Neural cell (in vitro differentiated cells): ENCODE measurements around the gene PRMT3. TPM values are rescaled to one million over a fixed set of nuclear protein-coding genes. Genes with fewer than 3 reads are reported as not detected.

Experiments
- H2AFZ ChIP-seq: fragments of 200-600, 300-800 bp; sonication (generic), shearing (Covaris generic); 2 replicates; pipeline ENCODE4 v1.6.0; 2014; ENCODE audit warnings: low read depth, mild to moderate bottlenecking, antibody characterized with exemption, low read length, moderate library complexity
- H3F3A ChIP-seq: fragments of 200-600 bp; shearing (Covaris generic); 2 replicates; pipeline ENCODE4 v1.6.1; 2016; ENCODE audit warnings: mild to moderate bottlenecking, moderate library complexity, mixed read lengths, antibody characterized with exemption, low read length; ENCODE audit not compliant: insufficient read depth, poor library complexity, severe bottlenecking
- H3K27ac ChIP-seq: fragments of 200-600, 300-800 bp; sonication (generic), shearing (Covaris generic); 2 replicates; pipeline ENCODE4 v1.5.1; 2014; ENCODE audit warnings: mild to moderate bottlenecking, low read length, moderate library complexity
- H3K27me3 ChIP-seq: fragments of 300-800, 200-600 bp; sonication (generic), shearing (Covaris generic); 2 replicates; pipeline ENCODE4 v1.6.0; 2014; ENCODE audit warnings: mild to moderate bottlenecking, low read depth, low read length, moderate library complexity; ENCODE audit not compliant: insufficient read depth
- H3K36me3 ChIP-seq: fragments of 300-800, 200-600 bp; sonication (generic), shearing (Covaris generic); 2 replicates; pipeline ENCODE4 v1.5.1; 2014; ENCODE audit warnings: mild to moderate bottlenecking, antibody characterized with exemption, low read length, moderate library complexity; ENCODE audit not compliant: insufficient read depth
- H3K4me2 ChIP-seq: fragments of 300-800, 200-600 bp; sonication (generic), shearing (Covaris generic); 2 replicates; pipeline ENCODE4 v1.6.0; 2014; ENCODE audit warnings: mild to moderate bottlenecking, low read length
- H3K4me3 ChIP-seq: fragments of 300-800, 200-600 bp; sonication (generic), shearing (Covaris generic); 2 replicates; pipeline ENCODE4 v1.5.1; 2014; ENCODE audit warnings: mild to moderate bottlenecking, low read length, moderate library complexity
- H3K79me2 ChIP-seq: fragments of 200-600 bp; shearing (Covaris generic); replicated peaks from 2 replicates; pipeline ENCODE4 v1.6.0; 2014; ENCODE audit warnings: mild to moderate bottlenecking, low read length, moderate library complexity; ENCODE audit not compliant: insufficient read depth
- H3K9ac ChIP-seq: fragments of 300-800, 200-600 bp; sonication (generic), shearing (Covaris generic); 2 replicates; pipeline ENCODE4 v1.6.1; 2016; ENCODE audit warnings: mild to moderate bottlenecking, low read length, mixed read lengths
- H3K9me2 ChIP-seq: fragments of 200-600 bp; shearing (Covaris generic); 2 replicates; pipeline ENCODE4 v1.6.1; 2016; ENCODE audit warnings: mild to moderate bottlenecking, low read length, mixed read lengths; ENCODE audit not compliant: insufficient read depth
- H3K9me3 ChIP-seq: fragments of 200-600, 300-800 bp; sonication (generic), shearing (Covaris generic); 2 replicates; pipeline ENCODE4 v1.6.1; 2016; ENCODE audit warnings: mild to moderate bottlenecking, mixed run types, low read length, moderate library complexity, mixed read lengths
- H4K20me1 ChIP-seq: fragments of 200-600 bp; shearing (Covaris generic); 2 replicates; pipeline ENCODE4 v1.6.1; 2016; ENCODE audit warnings: mild to moderate bottlenecking, mixed run types; ENCODE audit not compliant: insufficient read depth
- CTCF ChIP-seq: fragments of 450-650 bp; IDR thresholded peaks from 2 replicates; pipeline ENCODE4 v1.5.1; 2014; ENCODE audit warnings: antibody characterized with exemption, mild to moderate bottlenecking, moderate library complexity; ENCODE audit not compliant: poor library complexity, severe bottlenecking
- EP300 ChIP-seq: fragments of 450-650 bp; conservative IDR thresholded peaks from 2 replicates; pipeline ENCODE4 v1.6.1; 2014; ENCODE audit warnings: antibody characterized with exemption, mild to moderate bottlenecking, moderate library complexity; ENCODE audit not compliant: poor library complexity, severe bottlenecking
- EZH2 ChIP-seq: fragments of 200-600, 300-800 bp; shearing (Covaris generic), sonication (generic); IDR thresholded peaks from 2 replicates; pipeline ENCODE4 v1.6.1; 2014; ENCODE audit warnings: antibody characterized with exemption, low read length, borderline replicate concordance, mild to moderate bottlenecking; ENCODE audit not compliant: insufficient read depth, poor library complexity, severe bottlenecking
- MXI1 ChIP-seq: fragments of 450-650 bp; conservative IDR thresholded peaks from 2 replicates; pipeline ENCODE4 v1.6.1; 2014; ENCODE audit warnings: antibody characterized with exemption, mild to moderate bottlenecking; ENCODE audit not compliant: poor library complexity, severe bottlenecking
- POLR2AphosphoS5 ChIP-seq: IDR thresholded peaks from 2 replicates; pipeline ENCODE4 v1.6.1; 2012
- RAD21 ChIP-seq: fragments of 450-650 bp; conservative IDR thresholded peaks from 2 replicates; pipeline ENCODE4 v1.6.1; 2014; ENCODE audit warnings: antibody characterized with exemption, mild to moderate bottlenecking, moderate library complexity
- SMC3 ChIP-seq: fragments of 450-650 bp; conservative IDR thresholded peaks from 2 replicates; pipeline ENCODE4 v1.6.1; 2014; ENCODE audit warnings: antibody characterized with exemption, mild to moderate bottlenecking, moderate library complexity; ENCODE audit not compliant: poor library complexity
- TAF1 ChIP-seq: IDR thresholded peaks from 2 replicates; pipeline ENCODE4 v1.6.1; 2012; ENCODE audit warnings: low read depth
- polyA plus RNA-seq: library from polyadenylated mRNA; depleted of rRNA; stranded (reverse); fragments of >200 nt; gene quantifications from 2 replicates; pipeline ENCODE4 v1.2.3, GENCODE V29; 2014
- TF ChIP-seq, protein P1 (sequence below): IDR thresholded peaks from 2 replicates; pipeline ENCODE4 v1.6.1; 2012; ENCODE audit warnings: borderline replicate concordance

PRMT3 gene
- polyA plus RNA-seq, 1 donor from 2014 or later: 16.5 TPM

DNA sequence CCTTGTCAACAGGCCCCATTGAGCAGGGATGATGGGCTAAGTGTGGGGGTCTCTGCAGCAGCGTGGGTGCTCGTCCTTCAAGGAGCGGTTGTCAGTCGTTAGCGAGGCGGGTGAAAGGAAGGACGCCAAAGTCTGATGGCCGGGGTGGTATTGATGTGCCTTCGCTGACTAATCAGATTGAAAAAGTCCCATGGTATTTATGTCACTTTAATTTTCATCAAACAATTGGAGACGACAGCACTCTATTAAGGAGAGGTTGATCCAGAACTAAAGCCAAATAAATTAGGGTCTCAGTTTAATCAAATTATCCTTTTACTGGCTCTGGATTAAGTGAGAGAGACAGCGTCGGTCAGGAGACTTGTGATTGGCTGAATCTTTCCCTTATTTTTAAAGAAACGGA, 14.4 kb upstream of the PRMT3 start:
- Histone ChIP-seq H3K27me3 (no peaks in the 10 kb centered on the region), H3K27ac (no peak overlapping the region), H3F3A (no peaks in the 10 kb centered on the region), H3K9me2 (no peaks in the 10 kb centered on the region), H3K4me2 (no peak overlapping the region), H3K4me3 (no peak overlapping the region), H2AFZ (no peak overlapping the region), H3K36me3 (no peaks in the 10 kb centered on the region), H4K20me1 (no peaks in the 10 kb centered on the region), H3K9ac (no peak overlapping the region), H3K9me3 (no peaks in the 10 kb centered on the region), H3K79me2 (no peaks in the 10 kb centered on the region)
- TF ChIP-seq EP300 (no peak), TAF1 (no peak), CTCF (no peak), SMC3 (no peak), EZH2 (no peak), RAD21 (no peak), MXI1 (no peak), POLR2AphosphoS5 (no peak)
- TF ChIP-seq, protein P1, sequence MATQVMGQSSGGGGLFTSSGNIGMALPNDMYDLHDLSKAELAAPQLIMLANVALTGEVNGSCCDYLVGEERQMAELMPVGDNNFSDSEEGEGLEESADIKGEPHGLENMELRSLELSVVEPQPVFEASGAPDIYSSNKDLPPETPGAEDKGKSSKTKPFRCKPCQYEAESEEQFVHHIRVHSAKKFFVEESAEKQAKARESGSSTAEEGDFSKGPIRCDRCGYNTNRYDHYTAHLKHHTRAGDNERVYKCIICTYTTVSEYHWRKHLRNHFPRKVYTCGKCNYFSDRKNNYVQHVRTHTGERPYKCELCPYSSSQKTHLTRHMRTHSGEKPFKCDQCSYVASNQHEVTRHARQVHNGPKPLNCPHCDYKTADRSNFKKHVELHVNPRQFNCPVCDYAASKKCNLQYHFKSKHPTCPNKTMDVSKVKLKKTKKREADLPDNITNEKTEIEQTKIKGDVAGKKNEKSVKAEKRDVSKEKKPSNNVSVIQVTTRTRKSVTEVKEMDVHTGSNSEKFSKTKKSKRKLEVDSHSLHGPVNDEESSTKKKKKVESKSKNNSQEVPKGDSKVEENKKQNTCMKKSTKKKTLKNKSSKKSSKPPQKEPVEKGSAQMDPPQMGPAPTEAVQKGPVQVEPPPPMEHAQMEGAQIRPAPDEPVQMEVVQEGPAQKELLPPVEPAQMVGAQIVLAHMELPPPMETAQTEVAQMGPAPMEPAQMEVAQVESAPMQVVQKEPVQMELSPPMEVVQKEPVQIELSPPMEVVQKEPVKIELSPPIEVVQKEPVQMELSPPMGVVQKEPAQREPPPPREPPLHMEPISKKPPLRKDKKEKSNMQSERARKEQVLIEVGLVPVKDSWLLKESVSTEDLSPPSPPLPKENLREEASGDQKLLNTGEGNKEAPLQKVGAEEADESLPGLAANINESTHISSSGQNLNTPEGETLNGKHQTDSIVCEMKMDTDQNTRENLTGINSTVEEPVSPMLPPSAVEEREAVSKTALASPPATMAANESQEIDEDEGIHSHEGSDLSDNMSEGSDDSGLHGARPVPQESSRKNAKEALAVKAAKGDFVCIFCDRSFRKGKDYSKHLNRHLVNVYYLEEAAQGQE: no peak

DNA sequence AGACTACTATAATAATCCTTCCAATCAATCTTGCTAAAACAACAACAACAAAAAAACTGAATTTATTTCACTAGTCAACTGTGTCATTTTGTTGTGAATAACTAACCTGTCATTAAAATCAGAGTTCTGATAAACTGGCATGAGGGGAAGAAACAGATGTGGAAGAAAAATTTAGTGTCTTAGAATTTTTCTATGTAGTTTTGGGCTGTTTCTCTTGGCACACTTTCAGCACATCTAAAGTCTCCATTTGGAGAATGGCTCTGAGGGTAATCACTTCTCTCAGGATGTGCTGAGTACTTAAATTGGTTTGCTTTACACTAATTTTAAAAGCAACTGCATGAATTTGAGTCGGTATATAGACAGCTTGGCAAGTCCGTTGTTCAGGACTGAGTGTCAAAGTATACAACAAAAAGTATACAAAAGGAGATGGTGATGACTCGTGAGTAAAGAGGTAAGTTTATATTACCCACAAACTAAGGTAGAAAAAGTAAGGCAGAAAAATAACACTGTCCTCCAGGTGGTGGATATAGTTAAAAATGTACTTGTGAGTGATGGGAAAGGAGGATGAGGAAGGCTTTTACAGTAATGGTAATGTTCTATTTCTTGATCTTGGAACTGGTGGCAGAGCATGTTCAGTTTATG, 13.8 kb upstream of the PRMT3 start:
- H3K9ac ChIP-seq: no peak overlapping the region

More for the DNA sequence above, 13.8 kb upstream of the PRMT3 start:
- Histone ChIP-seq H4K20me1 (no peaks in the 10 kb centered on the region), H3K79me2 (no peaks in the 10 kb centered on the region), H3K9me2 (no peaks in the 10 kb centered on the region), H3K27me3 (no peaks in the 10 kb centered on the region), H2AFZ (no peak overlapping the region), H3K9me3 (no peaks in the 10 kb centered on the region), H3K27ac (no peak overlapping the region), H3K4me2 (no peak overlapping the region), H3K36me3 (no peaks in the 10 kb centered on the region), H3F3A (no peaks in the 10 kb centered on the region), H3K4me3 (no peak overlapping the region)
- no peak for TF ChIP-seq EP300
- no peak for TF ChIP-seq RAD21
- TF ChIP-seq MXI1: no peak
- TF ChIP-seq CTCF: no peak
- TF ChIP-seq TAF1: no peak
